Measurements from ENCODE around the gene NPM1.
"Not testable (repeated sequence)": the region's sequence is repeated elsewhere in the genome, so short reads cannot be mapped to it uniquely, and the experiment has no call there.

NPM1 gene
- total RNA-seq, result 190 to 603 (median 456) reads per million in 18 experiments

GRCh38 chr5:171387345-171387969, at the start of gene NPM1:
NPM1 (plus strand) TSS chr5:171387849; CDS start chr5:171387949, 100 bp downstream.
- DNase-seq, result peak; percentile 98 to 99

GRCh38 chr5:171340042-171340441, 47.6 kb upstream of the NPM1 start:
- no peak for DNase-seq

GRCh38 chr5:171340491-171340890, 47.2 kb upstream of the NPM1 start:
- no peak for DNase-seq

GRCh38 chr5:171342362-171343111, 45.1 kb upstream of the NPM1 start:
- DNase-seq, result peak; percentile 58 to 64

GRCh38 chr5:171344936-171345608, 42.6 kb upstream of the NPM1 start:
- DNase-seq, result no peak

- no peak for DNase-seq
These were observed 36.0 kb upstream of the NPM1 start for GRCh38 chr5:171351536-171352073.

GRCh38 chr5:171355302-171355724, 32.3 kb upstream of the NPM1 start:
- DNase-seq, result no peak

- no peak for DNase-seq
These were observed 29.8 kb upstream of the NPM1 start for GRCh38 chr5:171357843-171358242.

- DNase-seq, result not testable (repeated sequence)
These were observed 26.5 kb upstream of the NPM1 start for GRCh38 chr5:171361151-171361550.

GRCh38 chr5:171363249-171363648, 24.4 kb upstream of the NPM1 start:
- not testable (repeated sequence) for DNase-seq

- peak; percentile 58 to 82 for DNase-seq
These were observed 23.8 kb upstream of the NPM1 start for GRCh38 chr5:171363846-171364245.

- DNase-seq, result peak in 1 of 2 donors; percentile 14
These were observed 22.3 kb upstream of the NPM1 start for GRCh38 chr5:171365351-171365750.

- no peak for DNase-seq
These were observed 21.0 kb upstream of the NPM1 start for GRCh38 chr5:171366645-171367044.

GRCh38 chr5:171367424-171368370, 20.0 kb upstream of the NPM1 start:
- DNase-seq, result peak in 1 of 2 donors; percentile 20

- no peak for DNase-seq
These were observed 18.6 kb upstream of the NPM1 start for GRCh38 chr5:171369056-171369455.

- DNase-seq, result no peak
These were observed 17.8 kb upstream of the NPM1 start for GRCh38 chr5:171369898-171370297.

- DNase-seq, result not testable (repeated sequence)
These were observed 16.8 kb upstream of the NPM1 start for GRCh38 chr5:171370881-171371280.

GRCh38 chr5:171371326-171371725, 16.3 kb upstream of the NPM1 start:
- no peak for DNase-seq

GRCh38 chr5:171379961-171380360, 7.7 kb upstream of the NPM1 start:
- no peak for DNase-seq

- not testable (repeated sequence) for DNase-seq
These were observed 3.2 kb upstream of the NPM1 start for GRCh38 chr5:171384416-171384815.

GRCh38 chr5:171384999-171385398, 2.6 kb upstream of the NPM1 start:
- peak; percentile 22 to 73 for DNase-seq
